Gastroesophageal sphincter (tissue), 4 donors: Measurements from ENCODE around the gene CYB561D1. TPM values are rescaled to one million over a fixed set of nuclear protein-coding genes. Genes with fewer than 3 reads are reported as not detected.

Experiments used
- ATAC-seq: fragments of 150-250 bp; one replicate; pipeline ENCODE4 v1.9.1; 2016; ENCODE audit warnings: mild to moderate bottlenecking, moderate library complexity
- H3K27ac ChIP-seq, 4 donors: fragments of 200-600 bp; sonication (generic) in 3 of 4; 1 replicate in 3 of 4; 2 replicates in 1 of 4; pipeline ENCODE4 v1.5.1; 2016 to 2019
- H3K27me3 ChIP-seq: fragments of 200-600 bp; sonication (generic); one replicate; pipeline ENCODE4 v1.5.1; 2019
- H3K36me3 ChIP-seq, 2 donors: fragments of 200-600 bp; sonication (generic); one replicate each; pipeline ENCODE4 v1.5.1; 2019; ENCODE audit warnings: control low read depth in 1 of 2
- H3K4me1 ChIP-seq, 3 donors: fragments of 200-600 bp; sonication (generic); 1 replicate in 2 of 3; 2 replicates in 1 of 3; pipeline ENCODE4 v1.5.1; 2016 to 2019; ENCODE audit warnings: control low read depth in 2 of 3
- H3K4me3 ChIP-seq, 2 donors: fragments of 200-600 bp; sonication (generic); one replicate each; pipeline ENCODE4 v1.5.1; 2019; ENCODE audit warnings: mild to moderate bottlenecking in 1 of 2, moderate library complexity in 1 of 2
- H3K9me3 ChIP-seq, 3 donors: fragments of 200-600 bp; sonication (generic); one replicate each; pipeline ENCODE4 v1.5.1; 2017 to 2019; ENCODE audit warnings: control low read depth in 2 of 3
- EP300 ChIP-seq: sonication (generic); formaldehyde crosslinking; IDR thresholded peaks from one replicate; pipeline ENCODE4 v1.6.1; 2017; ENCODE audit warnings: antibody characterized with exemption, mild to moderate bottlenecking
- POLR2A ChIP-seq, 2 donors: fragments of 450-650 bp; IDR thresholded peaks; one replicate each; pipeline ENCODE4 v1.6.1; 2017; ENCODE audit warnings: antibody characterized with exemption in 2 of 2, mild to moderate bottlenecking in 2 of 2, moderate library complexity in 1 of 2
- POLR2AphosphoS5 ChIP-seq: sonication (generic); formaldehyde crosslinking; IDR thresholded peaks from one replicate; pipeline ENCODE4 v1.6.1; 2017; ENCODE audit warnings: antibody characterized with exemption
- WGBS, 2 donors: methylation state at CpG; one replicate each; pipeline ENCODE4 v1.1.5; 2018; ENCODE audit warnings: low coverage in 1 of 2; 5-methylcytosine and 5-hydroxymethylcytosine counted together
- total RNA-seq, 4 donors: library from RNA; depleted of rRNA; stranded (reverse); fragments of >200 nt; gene quantifications; one replicate each; pipeline ENCODE4 v1.1.0, GENCODE V29; 2016
- TF ChIP-seq, protein P1 (sequence below), 4 experiments: fragments of 200-600 bp in 2 of 4; fragments of 450-650 bp in 2 of 4; sonication (generic) in 1 of 4; IDR thresholded peaks; one replicate each; pipeline ENCODE4 v1.5.1; 2017 to 2019; ENCODE audit warnings: antibody characterized with exemption in 4 of 4, mild to moderate bottlenecking in 2 of 4, moderate library complexity in 2 of 4

The CYB561D1 gene
- total RNA-seq, 4 donors from 2014 or later: 8.3 to 15.9 (median 10.7) TPM

DNA sequence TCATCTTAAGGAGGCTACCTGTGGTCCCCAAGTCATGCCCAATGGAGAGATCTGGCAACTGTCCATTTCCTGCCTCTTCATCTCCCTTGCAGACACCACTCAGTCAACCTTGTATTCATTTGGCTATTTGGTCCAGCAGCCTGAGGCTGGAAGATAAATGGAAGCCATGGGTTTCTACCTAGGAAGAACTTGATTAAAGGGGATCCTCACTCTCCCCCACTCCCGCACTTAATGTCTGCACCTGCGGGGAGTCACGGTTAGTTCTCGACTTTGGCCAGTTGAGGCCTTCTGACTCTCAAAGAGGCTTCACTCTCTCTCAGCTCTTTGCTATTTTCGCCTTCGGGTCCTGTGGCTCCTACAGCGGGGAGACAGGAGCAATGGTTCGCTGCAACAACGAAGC lies 18.6 kb upstream of the CYB561D1 start:
- Histone ChIP-seq H3K27ac (no peak overlapping the region), H3K27me3 (no peaks in the 10 kb centered on the region), H3K9me3 (no peaks in the 10 kb centered on the region), H3K4me1 (no peaks in the 10 kb centered on the region), H3K4me3 (no peak overlapping the region), H3K36me3 (peaks cover 0 to 41% of the 10 kb centered on the region in 2 donors)
- WGBS, 2 donors: 0 to 83% methylated on average over 1 to 9 of the region's 9 CpGs
- ATAC-seq: no peak
- TF ChIP-seq POLR2A (IDR thresholded peaks at IDR 0.05) (no peak), EP300 (no peak), POLR2AphosphoS5 (no peak)
- TF ChIP-seq, protein P1, sequence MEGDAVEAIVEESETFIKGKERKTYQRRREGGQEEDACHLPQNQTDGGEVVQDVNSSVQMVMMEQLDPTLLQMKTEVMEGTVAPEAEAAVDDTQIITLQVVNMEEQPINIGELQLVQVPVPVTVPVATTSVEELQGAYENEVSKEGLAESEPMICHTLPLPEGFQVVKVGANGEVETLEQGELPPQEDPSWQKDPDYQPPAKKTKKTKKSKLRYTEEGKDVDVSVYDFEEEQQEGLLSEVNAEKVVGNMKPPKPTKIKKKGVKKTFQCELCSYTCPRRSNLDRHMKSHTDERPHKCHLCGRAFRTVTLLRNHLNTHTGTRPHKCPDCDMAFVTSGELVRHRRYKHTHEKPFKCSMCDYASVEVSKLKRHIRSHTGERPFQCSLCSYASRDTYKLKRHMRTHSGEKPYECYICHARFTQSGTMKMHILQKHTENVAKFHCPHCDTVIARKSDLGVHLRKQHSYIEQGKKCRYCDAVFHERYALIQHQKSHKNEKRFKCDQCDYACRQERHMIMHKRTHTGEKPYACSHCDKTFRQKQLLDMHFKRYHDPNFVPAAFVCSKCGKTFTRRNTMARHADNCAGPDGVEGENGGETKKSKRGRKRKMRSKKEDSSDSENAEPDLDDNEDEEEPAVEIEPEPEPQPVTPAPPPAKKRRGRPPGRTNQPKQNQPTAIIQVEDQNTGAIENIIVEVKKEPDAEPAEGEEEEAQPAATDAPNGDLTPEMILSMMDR (IDR thresholded peaks at IDR 0.05): no peak

GRCh38 chr1:109476825-109477224 lies 17.1 kb upstream of the CYB561D1 start:
- TF ChIP-seq EP300 (no peak), POLR2A (IDR thresholded peaks at IDR 0.05) (no peak), POLR2AphosphoS5 (no peak)
- TF ChIP-seq, protein P1 (IDR thresholded peaks at IDR 0.05): no peak
- no peak overlapping the region for H3K4me3 ChIP-seq
- H3K27me3 ChIP-seq: no peaks in the 10 kb centered on the region
- H3K36me3 ChIP-seq: peaks cover 0 to 53% of the 10 kb centered on the region in 2 donors
- ATAC-seq: no peak
- WGBS, 2 donors: 77% methylated on average over 3 of the region's 8 CpGs; no CpG with 5 or more reads in 1 of the 2 donors
- no peaks in the 10 kb centered on the region for H3K9me3 ChIP-seq
- H3K27ac ChIP-seq: no peak overlapping the region
- H3K4me1 ChIP-seq: no peaks in the 10 kb centered on the region

- ATAC-seq: no peak
These were observed 16.1 kb upstream of the CYB561D1 start for GRCh38 chr1:109477821-109478220.

GRCh38 chr1:109478806-109479205 lies 15.1 kb upstream of the CYB561D1 start:
- TF ChIP-seq, protein P1 (IDR thresholded peaks at IDR 0.05): no peak
- TF ChIP-seq EP300 (no peak), POLR2AphosphoS5 (no peak)
- 22 to 45% methylated on average over 2 to 6 of the region's 7 CpGs for WGBS, 2 donors
- Histone ChIP-seq H3K4me1 (peaks cover 0 to 9% (median 2%) of the 10 kb centered on the region in 3 donors), H3K9me3 (no peaks in the 10 kb centered on the region), H3K4me3 (no peak overlapping the region), H3K36me3 (peaks cover 0 to 53% of the 10 kb centered on the region in 2 donors), H3K27ac (no peak overlapping the region), H3K27me3 (no peaks in the 10 kb centered on the region)
- no peak for ATAC-seq

More at GRCh38 chr1:109477821-109478220, 16.1 kb upstream of the CYB561D1 start:
- H3K9me3 ChIP-seq: no peaks in the 10 kb centered on the region
- peaks cover 0 to 3% (median 0%) of the 10 kb centered on the region in 3 donors for H3K4me1 ChIP-seq
- no peak overlapping the region for H3K27ac ChIP-seq
- TF ChIP-seq, protein P1 (IDR thresholded peaks at IDR 0.05): no peak
- TF ChIP-seq POLR2A (IDR thresholded peaks at IDR 0.05): no peak
- TF ChIP-seq POLR2AphosphoS5: no peak
- TF ChIP-seq EP300: no peak
- no peak overlapping the region for H3K4me3 ChIP-seq
- H3K27me3 ChIP-seq: no peaks in the 10 kb centered on the region
- H3K36me3 ChIP-seq: peaks cover 0 to 53% of the 10 kb centered on the region in 2 donors
- whole genome bisulfite sequencing, 2 donors: 59 to 100% methylated on average over 1 to 5 of the region's 6 CpGs

- Histone ChIP-seq H3K27me3 (no peaks in the 10 kb centered on the region), H3K27ac (no peak overlapping the region), H3K36me3 (peaks cover 0 to 53% of the 10 kb centered on the region in 2 donors), H3K9me3 (no peaks in the 10 kb centered on the region), H3K4me1 (peaks cover 0 to 12% (median 2%) of the 10 kb centered on the region in 3 donors), H3K4me3 (no peak overlapping the region)
- ATAC-seq: no peak
- WGBS, 2 donors: 66% methylated on average over 3 of the region's 5 CpGs; no CpG with 5 or more reads in 1 of the 2 donors
- TF ChIP-seq EP300 (no peak), POLR2AphosphoS5 (no peak), POLR2A (IDR thresholded peaks at IDR 0.05) (no peak)
- TF ChIP-seq, protein P1 (IDR thresholded peaks at IDR 0.05): no peak
These were observed 14.6 kb upstream of the CYB561D1 start for GRCh38 chr1:109479311-109479710.
